Eye (tissue), 1 donor: ENCODE results near the gene GNAT3.
A peak's percentile ranks its signal among the peaks of the same experiment; 100 is the strongest.

Source experiments
- DNase-seq: peaks from one replicate; pipeline ENCODE4 v3.0.0-alpha.2; 2015

Gene GNAT3

DNA sequence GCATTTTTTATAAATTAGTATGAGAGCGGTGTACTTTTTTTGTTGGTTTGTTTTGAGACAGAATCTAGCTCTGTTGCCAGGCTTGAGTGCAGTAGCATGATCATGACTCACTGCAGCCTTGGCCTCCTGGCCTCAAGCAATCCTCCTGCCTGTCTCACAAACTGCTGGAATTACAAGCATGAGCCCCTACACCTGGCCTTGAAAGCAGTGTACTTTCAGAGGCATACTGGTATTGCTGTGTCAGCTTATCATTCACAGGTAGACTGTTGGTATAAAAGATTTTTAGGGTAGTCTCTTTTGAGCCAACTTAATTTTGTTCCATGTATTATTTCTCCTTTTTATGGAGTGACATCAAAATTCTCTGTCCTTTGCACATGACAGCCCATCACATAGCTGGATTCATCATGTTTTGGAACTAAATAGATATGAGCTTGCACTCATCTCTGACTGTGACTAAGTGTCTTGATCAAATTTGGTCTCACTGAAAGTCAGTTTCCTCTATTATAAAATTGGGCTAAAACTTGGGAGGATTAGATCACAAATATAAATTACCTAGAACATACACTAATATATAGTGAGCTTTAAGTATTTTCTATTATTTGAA, 12.4 kb downstream of the GNAT3 start:
- DNase-seq, result peak; percentile 30

GRCh38 chr7:80498481-80499349, 13.1 kb downstream of the GNAT3 start:
- DNase-seq, result no peak

GRCh38 chr7:80496586-80496985, 15.3 kb downstream of the GNAT3 start:
- DNase-seq, result no peak

DNA sequence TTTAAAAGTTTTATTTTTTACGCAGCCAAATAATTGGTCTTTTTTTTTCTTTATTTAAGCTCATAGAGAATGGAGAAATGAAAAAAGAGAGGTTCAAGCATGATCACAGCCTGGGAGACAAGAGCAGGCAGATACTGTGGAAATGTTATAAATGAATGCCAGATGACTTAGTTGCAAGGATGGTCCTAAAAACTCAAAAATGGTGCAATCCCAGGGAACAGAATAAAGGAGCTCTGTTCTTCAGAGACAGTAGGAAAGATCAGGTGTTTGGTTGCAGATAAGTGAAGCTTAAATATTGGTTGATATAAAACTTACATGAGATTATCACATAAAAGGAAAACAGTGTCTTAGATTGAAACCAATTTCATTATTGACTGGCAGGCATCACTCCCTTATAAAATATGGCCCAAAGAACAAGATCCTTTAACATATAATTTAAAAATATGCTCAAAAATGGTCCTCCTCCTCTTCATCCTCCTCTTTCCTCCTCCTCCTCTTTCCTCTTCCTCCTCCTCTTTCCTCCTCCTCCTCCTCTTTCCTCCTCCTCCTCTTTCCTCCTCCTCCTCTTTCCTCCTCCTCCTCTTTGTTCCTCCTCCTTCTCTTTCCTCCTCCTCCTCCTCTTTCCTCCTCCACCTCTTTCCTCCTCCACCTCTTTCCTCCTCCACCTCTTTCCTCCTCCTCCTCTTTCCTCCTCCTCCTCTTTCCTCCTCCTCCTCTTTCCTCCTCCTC, 18.6 kb downstream of the GNAT3 start:
- no peak for DNase-seq

- DNase-seq, result no peak
Observed at GRCh38 chr7:80491462-80491861, 20.4 kb downstream of the GNAT3 start.

DNA sequence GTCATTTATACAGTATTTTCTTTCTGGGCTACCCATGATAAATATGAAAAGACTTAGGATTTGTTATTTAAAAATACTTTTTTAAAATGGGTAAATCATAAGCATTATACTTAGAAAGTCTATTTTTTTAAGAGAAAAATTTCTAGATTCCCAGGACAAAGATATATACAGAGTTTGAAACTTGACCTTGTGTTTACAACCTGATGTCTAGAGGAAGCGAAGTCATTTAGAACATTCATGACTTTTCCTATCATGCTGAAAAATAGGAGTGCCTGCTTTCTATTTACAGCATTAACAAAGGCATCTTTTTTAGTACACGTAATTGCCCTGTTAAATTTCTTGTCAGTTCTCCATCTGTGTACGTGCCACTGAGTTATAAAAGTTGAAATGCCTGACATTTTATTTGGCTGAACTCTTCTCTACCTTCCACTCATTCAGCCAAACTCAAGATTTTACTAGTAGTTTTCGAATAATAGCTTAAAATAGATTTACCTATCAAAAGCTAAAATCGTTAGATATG, 23.0 kb downstream of the GNAT3 start:
- no peak for DNase-seq

DNA sequence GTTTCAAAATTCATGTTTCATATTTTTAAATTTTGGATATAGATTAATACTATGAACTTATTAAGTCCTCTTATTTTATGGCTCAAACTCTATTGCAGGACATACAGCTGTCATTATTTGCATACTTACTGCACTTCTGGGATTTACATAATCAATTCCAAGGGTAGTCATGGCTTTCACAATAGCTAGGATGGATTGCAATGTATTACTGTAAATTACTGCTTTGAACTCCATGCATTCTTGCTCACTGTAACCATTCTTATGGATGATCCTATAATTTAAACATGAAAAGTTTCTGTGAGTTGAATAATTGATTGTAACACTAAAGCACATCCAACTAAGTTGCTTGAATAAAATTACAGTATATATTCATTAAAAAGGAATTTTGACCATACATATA, 23.5 kb downstream of the GNAT3 start:
- DNase-seq, result no peak

GRCh38 chr7:80485721-80486120, 26.1 kb downstream of the GNAT3 start:
- DNase-seq, result no peak

- no peak for DNase-seq
Observed at GRCh38 chr7:80482950-80483349, 28.9 kb downstream of the GNAT3 start.

GRCh38 chr7:80481196-80481884, 30.5 kb downstream of the GNAT3 start:
- DNase-seq, result peak; percentile 29

GRCh38 chr7:80480566-80480965, 31.3 kb downstream of the GNAT3 start:
- no peak for DNase-seq

DNA sequence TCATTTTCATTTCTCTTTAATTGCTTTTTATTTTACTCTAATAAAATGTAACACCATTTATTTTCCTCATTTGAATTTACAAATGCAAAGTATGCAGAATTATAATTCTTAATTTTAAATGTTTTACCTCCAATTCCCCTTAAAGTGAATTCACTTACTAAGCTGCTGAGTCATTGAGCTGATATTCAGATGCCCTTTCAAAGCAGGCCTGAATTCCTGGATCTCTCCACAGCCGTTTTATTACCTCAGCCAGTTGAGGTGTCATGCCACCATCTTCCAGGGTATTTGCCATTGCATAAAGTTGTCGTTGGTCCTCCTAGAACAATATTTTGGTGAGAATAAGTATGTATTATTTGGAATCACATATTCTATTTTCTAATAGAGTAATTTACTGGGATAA, 33.2 kb downstream of the GNAT3 start:
- DNase-seq, result no peak

DNA sequence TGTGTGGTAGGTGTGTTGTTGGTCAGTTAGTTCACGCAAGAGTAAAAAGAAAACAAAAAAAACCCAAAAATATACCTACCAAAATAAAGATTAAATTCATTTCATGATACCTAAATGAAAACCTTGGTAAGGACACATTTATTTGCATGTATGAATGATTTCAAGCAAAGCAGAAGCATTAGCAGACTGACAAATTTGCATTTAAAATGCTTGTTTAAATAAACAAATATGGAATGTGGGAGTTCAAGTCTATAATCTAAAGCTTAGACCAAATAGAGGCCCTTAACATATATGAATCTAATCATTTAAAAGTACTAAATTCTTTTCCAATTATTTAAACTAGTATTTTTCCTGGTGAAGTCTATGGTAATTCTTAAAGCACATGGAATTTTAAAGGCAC, 35.8 kb downstream of the GNAT3 start:
- DNase-seq, result no peak

- no peak for DNase-seq
Observed at GRCh38 chr7:80475383-80475782, 36.5 kb downstream of the GNAT3 start.

- no peak for DNase-seq
Observed at GRCh38 chr7:80473751-80474150, 38.1 kb downstream of the GNAT3 start.

GRCh38 chr7:80472491-80473200, 39.2 kb downstream of the GNAT3 start:
- no peak for DNase-seq

DNA sequence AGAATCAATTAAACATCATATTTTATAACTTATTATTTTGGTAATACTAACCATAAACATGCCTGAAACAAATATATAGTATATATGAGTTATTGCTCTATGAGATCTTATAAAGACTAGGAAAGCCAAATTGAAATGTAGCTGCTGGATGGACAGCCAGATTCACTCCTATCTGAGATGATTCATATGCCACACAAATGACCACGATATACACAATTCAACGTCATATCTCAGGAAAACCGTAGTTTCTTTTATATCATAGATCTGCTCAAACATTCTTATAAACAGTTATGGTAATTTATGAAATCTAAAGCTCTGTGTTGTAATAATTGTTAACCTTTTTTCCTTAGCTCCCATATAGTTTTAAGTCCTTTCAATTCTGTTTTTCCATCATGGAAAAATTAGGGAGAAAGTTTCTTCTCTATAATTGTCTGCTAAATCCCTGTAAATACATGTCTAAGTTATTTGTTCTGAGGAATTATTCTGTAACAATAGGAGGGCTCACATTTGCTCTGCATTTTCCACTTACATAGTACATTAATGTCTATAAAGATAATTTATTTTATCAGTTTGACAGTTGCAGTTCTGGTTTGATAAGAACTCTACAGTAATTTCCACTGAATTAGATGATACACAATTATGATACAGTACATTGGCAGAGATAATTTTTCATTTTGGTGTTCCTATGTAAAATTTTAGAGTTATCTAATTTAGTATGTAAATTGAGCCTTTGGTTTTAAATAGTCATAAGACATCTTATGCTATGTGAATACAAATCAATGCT, 42.7 kb downstream of the GNAT3 start:
- no peak for DNase-seq

GRCh38 chr7:80467069-80467468, 44.8 kb downstream of the GNAT3 start:
- DNase-seq, result no peak

DNA sequence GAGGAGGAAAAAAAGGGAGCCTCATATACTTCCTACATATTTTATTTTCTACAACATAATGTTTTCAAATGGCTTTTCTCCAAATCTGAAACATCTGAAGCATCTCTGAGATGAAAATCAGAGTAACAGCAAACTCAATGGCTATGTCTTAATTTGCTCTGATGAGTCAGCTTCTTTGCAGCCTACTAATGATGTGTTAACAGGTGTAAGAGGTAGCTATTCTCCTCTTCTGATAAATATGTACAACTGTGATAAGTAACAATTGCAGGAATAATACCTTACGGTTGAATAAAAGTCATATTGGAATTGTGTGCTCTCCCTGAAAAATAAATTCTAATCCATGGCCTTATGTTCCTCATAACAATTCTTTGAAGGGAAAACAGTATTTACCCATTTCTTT, 45.2 kb downstream of the GNAT3 start:
- no peak for DNase-seq

- DNase-seq, result no peak
Observed at GRCh38 chr7:80464211-80464610, 47.7 kb downstream of the GNAT3 start.

- no peak for DNase-seq
Observed at GRCh38 chr7:80463272-80463920, 48.5 kb downstream of the GNAT3 start.
